ENCODE results near the gene PTPRO. TPM values are rescaled to one million over a fixed set of nuclear protein-coding genes. Genes with fewer than 3 reads are reported as not detected.

The PTPRO gene
- total RNA-seq, 1 experiment from 2014 or later, result 0.52 TPM

DNA sequence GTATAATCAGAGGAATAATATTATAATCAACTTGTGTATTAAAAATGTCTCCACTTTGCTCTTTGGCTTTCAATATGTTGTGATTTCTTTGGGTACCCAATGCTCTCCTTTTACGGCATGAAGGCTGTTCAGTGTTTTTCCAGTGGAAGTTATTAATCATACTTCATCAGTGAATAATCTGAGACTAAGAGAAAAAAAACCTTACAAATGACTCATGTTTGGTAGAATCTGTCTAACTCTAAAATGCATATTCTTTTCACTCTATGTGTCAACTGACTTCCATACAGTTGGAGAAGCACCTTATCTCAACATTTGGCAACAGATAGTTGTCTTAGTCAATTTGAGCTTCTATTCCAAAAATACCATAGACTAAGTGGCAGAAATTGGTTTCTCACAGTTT, 82.2 kb downstream of the PTPRO start:
- H3K4me1 Mint-ChIP-seq, result no peaks in the 10 kb centered on the region
- H3K27ac Mint-ChIP-seq, result no peak overlapping the region
- no peaks in the 10 kb centered on the region; the same call in 1 of the 2 replicates for H3K27me3 Mint-ChIP-seq (ENCODE audit: low read depth)
- no peak overlapping the region for H2BK20ac ChIP-seq (ENCODE audit: low read depth, low read length, poor library complexity, severe bottlenecking)
- no peak overlapping the region for H2AK5ac ChIP-seq (ENCODE audit: insufficient read length, low read length)
- H3K9me3 ChIP-seq (ENCODE audit: control insufficient read depth, low read depth, low read length), result no peaks in the 10 kb centered on the region
- no peaks in the 10 kb centered on the region for H3K79me2 ChIP-seq (ENCODE audit: insufficient read depth, low read length)
- H2BK5ac ChIP-seq (ENCODE audit: insufficient read length, low read length), result no peak overlapping the region
- H2BK120ac ChIP-seq (ENCODE audit: low read depth, low read length, poor library complexity, severe bottlenecking), result no peak overlapping the region
- DNase-seq, result no peak
- H4K91ac ChIP-seq (ENCODE audit: insufficient read length, low read depth, low read length), result no peak overlapping the region
- no peak overlapping the region for H3K23ac ChIP-seq (ENCODE audit: insufficient read length, low read depth, low read length)
- H3K14ac ChIP-seq (ENCODE audit: insufficient read depth, low read length), result no peak overlapping the region
- H3K27me3 ChIP-seq (ENCODE audit: insufficient read depth, low read length), result no peaks in the 10 kb centered on the region
- H4K20me1 ChIP-seq (ENCODE audit: control insufficient read depth, insufficient read depth, insufficient read length), result no peaks in the 10 kb centered on the region
- H3K9me3 Mint-ChIP-seq, result no peaks in the 10 kb centered on the region; a peak in 2 of 5 replicates
- H3K36me3 Mint-ChIP-seq (ENCODE audit: insufficient read depth in 1 of 3, low read depth in 3 of 3), result no peaks in the 10 kb centered on the region
- H4K8ac ChIP-seq (replicated peaks; ENCODE audit: insufficient read length, low read depth, low read length), result no peak overlapping the region
- H4K5ac ChIP-seq (ENCODE audit: insufficient read length, low read depth, low read length), result no peak overlapping the region
- no peak overlapping the region for H3T11ph ChIP-seq (ENCODE audit: low read length)
- H3K4ac ChIP-seq (ENCODE audit: low read depth, low read length), result no peak overlapping the region
- no peak overlapping the region for H3K4me3 Mint-ChIP-seq
- no peak overlapping the region for H3K4me2 ChIP-seq (ENCODE audit: insufficient read depth, insufficient read length, low read length)
- no peak overlapping the region for H3K9ac ChIP-seq (ENCODE audit: extremely low read depth, insufficient read length, low read length)
- no peak overlapping the region for H3K56ac ChIP-seq (ENCODE audit: insufficient read length, low read depth, low read length)
- no peak overlapping the region for H3K18ac ChIP-seq (ENCODE audit: insufficient read length, low read depth, low read length)
- no CpG with 5 or more reads among the region's 1 CpG for WGBS (ENCODE audit: extremely low coverage, insufficient read length, low lambda C conversion rate)
- H3K4me1 ChIP-seq (ENCODE audit: insufficient read depth, low read length), result no peaks in the 10 kb centered on the region
- no peak overlapping the region for H2BK12ac ChIP-seq (ENCODE audit: insufficient read length, low read depth, low read length)
- H3K79me1 ChIP-seq (ENCODE audit: insufficient read depth, low read depth, low read length, poor library complexity, severe bottlenecking), result no peaks in the 10 kb centered on the region
- no peak overlapping the region for H2BK15ac ChIP-seq (ENCODE audit: low read depth, low read length)
- no peaks in the 10 kb centered on the region for H3K23me2 ChIP-seq (ENCODE audit: insufficient read length, low read depth, low read length, poor library complexity, severe bottlenecking)
- TF ChIP-seq, protein P1, sequence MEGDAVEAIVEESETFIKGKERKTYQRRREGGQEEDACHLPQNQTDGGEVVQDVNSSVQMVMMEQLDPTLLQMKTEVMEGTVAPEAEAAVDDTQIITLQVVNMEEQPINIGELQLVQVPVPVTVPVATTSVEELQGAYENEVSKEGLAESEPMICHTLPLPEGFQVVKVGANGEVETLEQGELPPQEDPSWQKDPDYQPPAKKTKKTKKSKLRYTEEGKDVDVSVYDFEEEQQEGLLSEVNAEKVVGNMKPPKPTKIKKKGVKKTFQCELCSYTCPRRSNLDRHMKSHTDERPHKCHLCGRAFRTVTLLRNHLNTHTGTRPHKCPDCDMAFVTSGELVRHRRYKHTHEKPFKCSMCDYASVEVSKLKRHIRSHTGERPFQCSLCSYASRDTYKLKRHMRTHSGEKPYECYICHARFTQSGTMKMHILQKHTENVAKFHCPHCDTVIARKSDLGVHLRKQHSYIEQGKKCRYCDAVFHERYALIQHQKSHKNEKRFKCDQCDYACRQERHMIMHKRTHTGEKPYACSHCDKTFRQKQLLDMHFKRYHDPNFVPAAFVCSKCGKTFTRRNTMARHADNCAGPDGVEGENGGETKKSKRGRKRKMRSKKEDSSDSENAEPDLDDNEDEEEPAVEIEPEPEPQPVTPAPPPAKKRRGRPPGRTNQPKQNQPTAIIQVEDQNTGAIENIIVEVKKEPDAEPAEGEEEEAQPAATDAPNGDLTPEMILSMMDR (conservative IDR thresholded peaks at IDR 0.05), result no peak
- no peak overlapping the region for H2AFZ ChIP-seq (ENCODE audit: low read length)
- H3K27ac ChIP-seq (ENCODE audit: insufficient read length, low read depth, low read length), result no peak overlapping the region

All from H9 (cell line).